Neural progenitor cell (in vitro differentiated cells): Measurements from ENCODE around the gene CLDN6. TPM values are rescaled to one million over a fixed set of nuclear protein-coding genes. Genes with fewer than 3 reads are reported as not detected.

Experiments
- DNase-seq: peaks from one replicate; pipeline ENCODE4 v3.0.0-alpha.2; 2016; ENCODE audit warnings: low spot score
- H2AFZ ChIP-seq: fragments of 200-600 bp; sonication (generic); replicated peaks from 2 replicates; pipeline ENCODE4 v1.6.1; 2016; ENCODE audit warnings: antibody characterized with exemption
- H3F3A ChIP-seq: fragments of 200-600 bp; sonication (generic); 2 replicates; pipeline ENCODE4 v1.6.1; 2016; ENCODE audit warnings: antibody characterized with exemption, low read depth
- H3K27ac ChIP-seq: fragments of 200-600 bp; sonication (generic); 2 replicates; pipeline ENCODE4 v1.5.1; 2016; ENCODE audit warnings: mild to moderate bottlenecking
- H3K27me3 ChIP-seq: fragments of 200-600 bp; sonication (generic); 2 replicates; pipeline ENCODE4 v1.6.1; 2016; ENCODE audit warnings: mild to moderate bottlenecking, moderate library complexity
- H3K36me3 ChIP-seq: fragments of 200-600 bp; sonication (generic); 2 replicates; pipeline ENCODE4 v1.5.1; 2016
- H3K4me1 ChIP-seq: fragments of 200-600 bp; sonication (generic); 2 replicates; pipeline ENCODE4 v1.6.1; 2016; ENCODE audit warnings: mixed run types
- H3K4me2 ChIP-seq: fragments of 200-600 bp; sonication (generic); 2 replicates; pipeline ENCODE4 v1.6.1; 2016
- H3K4me3 ChIP-seq: fragments of 200-600 bp; sonication (generic); 2 replicates; pipeline ENCODE4 v1.5.1; 2016
- H3K79me2 ChIP-seq: fragments of 200-600 bp; sonication (generic); 2 replicates; pipeline ENCODE4 v1.6.1; 2016; ENCODE audit warnings: low read depth
- H3K9ac ChIP-seq: fragments of 200-600 bp; sonication (generic); 2 replicates; pipeline ENCODE4 v1.6.1; 2016
- H3K9me3 ChIP-seq: fragments of 200-600 bp; sonication (generic); 2 replicates; pipeline ENCODE4 v1.5.1; 2016; ENCODE audit warnings: low read depth
- H4K20me1 ChIP-seq: fragments of 200-600 bp; sonication (generic); 2 replicates; pipeline ENCODE4 v1.6.1; 2016; ENCODE audit warnings: low read depth
- H3K27ac Mint-ChIP-seq: 3 replicates; pipeline ENCODE4 v1.8.0; 2021; ENCODE audit warnings: mixed read lengths
- H3K27me3 Mint-ChIP-seq: 2 replicates; pipeline ENCODE4 v1.8.0; 2022; ENCODE audit warnings: low read depth, mild to moderate bottlenecking, inconsistent platforms, moderate library complexity, mixed read lengths; ENCODE audit not compliant: insufficient read depth
- H3K36me3 Mint-ChIP-seq: 3 replicates; pipeline ENCODE4 v1.8.0; 2021; ENCODE audit warnings: mixed read lengths
- H3K4me1 Mint-ChIP-seq: 3 replicates; pipeline ENCODE4 v1.8.0; 2021; ENCODE audit warnings: mixed read lengths
- H3K4me3 Mint-ChIP-seq: 3 replicates; pipeline ENCODE4 v1.8.0; 2021; ENCODE audit warnings: mild to moderate bottlenecking, moderate library complexity, mixed read lengths
- H3K9me3 Mint-ChIP-seq: 3 replicates; pipeline ENCODE4 v1.8.0; 2020; ENCODE audit warnings: mixed read lengths
- EZH2 ChIP-seq: fragments of 200-600 bp; sonication (generic); IDR thresholded peaks from 2 replicates; pipeline ENCODE4 v1.6.1; 2017; ENCODE audit warnings: antibody characterized with exemption, mild to moderate bottlenecking, moderate library complexity
- EZH2phosphoT487 ChIP-seq: fragments of 200-600 bp; sonication (generic); IDR thresholded peaks from 2 replicates; pipeline ENCODE4 v1.6.1; 2017; ENCODE audit warnings: antibody characterized with exemption
- total RNA-seq: library from RNA; depleted of rRNA; stranded (reverse); fragments of >200 nt; gene quantifications from 2 replicates; pipeline ENCODE4 v1.2.3, GENCODE V29; 2015; ENCODE audit warnings: low replicate concordance
- TF ChIP-seq, protein P1 (sequence below): fragments of 200-600 bp; sonication (generic); IDR thresholded peaks from 2 replicates; pipeline ENCODE4 v1.5.1; 2017; ENCODE audit warnings: antibody characterized with exemption, mild to moderate bottlenecking

CLDN6 gene
- total RNA-seq, 1 donor from 2014 or later: 31.6 TPM

DNA sequence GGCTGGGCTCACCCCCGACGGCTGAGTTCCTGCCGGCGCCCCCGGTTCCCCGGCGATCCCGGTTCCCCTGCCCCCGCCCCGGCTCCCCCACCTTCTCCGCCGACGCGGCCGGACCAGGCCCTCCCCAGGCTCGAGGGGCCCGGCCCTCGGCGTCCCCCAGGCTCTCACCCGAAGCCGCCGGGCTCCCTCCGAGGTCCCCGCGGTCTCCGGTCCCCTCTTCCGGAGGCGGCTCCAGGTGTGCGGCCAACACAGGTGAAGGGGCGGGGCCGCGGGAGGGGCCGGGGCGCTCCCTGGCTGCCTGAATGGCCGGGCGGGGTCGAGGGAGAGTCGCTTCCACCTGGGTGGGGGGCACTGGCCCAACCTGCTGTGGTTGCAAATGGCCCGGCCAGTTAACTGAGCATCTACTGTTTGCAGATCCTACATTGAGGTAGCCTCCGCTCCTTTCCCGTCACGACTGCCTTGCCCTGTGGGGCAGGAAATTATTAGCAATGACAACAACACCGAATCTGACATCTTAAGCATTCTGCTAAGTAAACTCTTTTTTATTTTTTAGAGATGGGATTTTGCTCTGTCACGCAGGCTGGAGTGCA, 18.8 kb upstream of the CLDN6 start, which contains the start of gene BICDL2:
TSS of gene BICDL2 (minus strand) at position 219 of the 590 bp plus-strand sequence. CDS start 1,448 bp downstream, outside the sequence.
- Histone ChIP-seq H3K27me3 (peaks cover 96% of the 10 kb centered on the region), H3K9me3 (no peaks in the 10 kb centered on the region), H3K27ac (no peak within 1 kb of the TSS), H3K4me2 (peak within 1 kb of the TSS; percentile 4), H3K9ac (no peak within 1 kb of the TSS), H3F3A (no peaks in the 10 kb centered on the region), H3K4me1 (no peaks in the 10 kb centered on the region), H3K79me2 (no peaks in the 10 kb centered on the region), H2AFZ (no peak within 1 kb of the TSS), H4K20me1 (no peaks in the 10 kb centered on the region), H3K4me3 (no peak within 1 kb of the TSS), H3K36me3 (no peaks in the 10 kb centered on the region)
- Mint-ChIP-seq H3K4me1 (peaks cover 12% of the 10 kb centered on the region), H3K27ac (no peak within 1 kb of the TSS), H3K9me3 (no peaks in the 10 kb centered on the region), H3K4me3 (peak within 1 kb of the TSS; percentile 63), H3K27me3 (peaks cover 66% of the 10 kb centered on the region), H3K36me3 (peaks cover 1% of the 10 kb centered on the region)
- TF ChIP-seq EZH2phosphoT487 (peak; percentile 98), EZH2 (peak; percentile 99)
- TF ChIP-seq, protein P1, sequence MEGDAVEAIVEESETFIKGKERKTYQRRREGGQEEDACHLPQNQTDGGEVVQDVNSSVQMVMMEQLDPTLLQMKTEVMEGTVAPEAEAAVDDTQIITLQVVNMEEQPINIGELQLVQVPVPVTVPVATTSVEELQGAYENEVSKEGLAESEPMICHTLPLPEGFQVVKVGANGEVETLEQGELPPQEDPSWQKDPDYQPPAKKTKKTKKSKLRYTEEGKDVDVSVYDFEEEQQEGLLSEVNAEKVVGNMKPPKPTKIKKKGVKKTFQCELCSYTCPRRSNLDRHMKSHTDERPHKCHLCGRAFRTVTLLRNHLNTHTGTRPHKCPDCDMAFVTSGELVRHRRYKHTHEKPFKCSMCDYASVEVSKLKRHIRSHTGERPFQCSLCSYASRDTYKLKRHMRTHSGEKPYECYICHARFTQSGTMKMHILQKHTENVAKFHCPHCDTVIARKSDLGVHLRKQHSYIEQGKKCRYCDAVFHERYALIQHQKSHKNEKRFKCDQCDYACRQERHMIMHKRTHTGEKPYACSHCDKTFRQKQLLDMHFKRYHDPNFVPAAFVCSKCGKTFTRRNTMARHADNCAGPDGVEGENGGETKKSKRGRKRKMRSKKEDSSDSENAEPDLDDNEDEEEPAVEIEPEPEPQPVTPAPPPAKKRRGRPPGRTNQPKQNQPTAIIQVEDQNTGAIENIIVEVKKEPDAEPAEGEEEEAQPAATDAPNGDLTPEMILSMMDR: no peak
- no peak for DNase-seq

GRCh38 chr16:3035972-3036725, 18.2 kb upstream of the CLDN6 start:
- Histone ChIP-seq H3K4me3 (no peak overlapping the region), H3K9me3 (no peaks in the 10 kb centered on the region), H3K4me2 (peak overlapping the region; percentile 4), H3F3A (peaks cover 4% of the 10 kb centered on the region), H4K20me1 (peaks cover 3% of the 10 kb centered on the region), H3K27me3 (peaks cover 90% of the 10 kb centered on the region), H3K9ac (no peak overlapping the region), H3K36me3 (no peaks in the 10 kb centered on the region), H3K79me2 (no peaks in the 10 kb centered on the region), H3K4me1 (peaks cover 4% of the 10 kb centered on the region), H2AFZ (no peak overlapping the region), H3K27ac (no peak overlapping the region)
- DNase-seq: no peak
- TF ChIP-seq, protein P1: no peak
- TF ChIP-seq EZH2 (no peak), EZH2phosphoT487 (no peak)
- Mint-ChIP-seq H3K36me3 (peaks cover 1% of the 10 kb centered on the region), H3K27ac (no peak overlapping the region), H3K4me3 (peak overlapping the region; percentile 52), H3K9me3 (no peaks in the 10 kb centered on the region), H3K4me1 (peaks cover 12% of the 10 kb centered on the region), H3K27me3 (peaks cover 66% of the 10 kb centered on the region)

DNA sequence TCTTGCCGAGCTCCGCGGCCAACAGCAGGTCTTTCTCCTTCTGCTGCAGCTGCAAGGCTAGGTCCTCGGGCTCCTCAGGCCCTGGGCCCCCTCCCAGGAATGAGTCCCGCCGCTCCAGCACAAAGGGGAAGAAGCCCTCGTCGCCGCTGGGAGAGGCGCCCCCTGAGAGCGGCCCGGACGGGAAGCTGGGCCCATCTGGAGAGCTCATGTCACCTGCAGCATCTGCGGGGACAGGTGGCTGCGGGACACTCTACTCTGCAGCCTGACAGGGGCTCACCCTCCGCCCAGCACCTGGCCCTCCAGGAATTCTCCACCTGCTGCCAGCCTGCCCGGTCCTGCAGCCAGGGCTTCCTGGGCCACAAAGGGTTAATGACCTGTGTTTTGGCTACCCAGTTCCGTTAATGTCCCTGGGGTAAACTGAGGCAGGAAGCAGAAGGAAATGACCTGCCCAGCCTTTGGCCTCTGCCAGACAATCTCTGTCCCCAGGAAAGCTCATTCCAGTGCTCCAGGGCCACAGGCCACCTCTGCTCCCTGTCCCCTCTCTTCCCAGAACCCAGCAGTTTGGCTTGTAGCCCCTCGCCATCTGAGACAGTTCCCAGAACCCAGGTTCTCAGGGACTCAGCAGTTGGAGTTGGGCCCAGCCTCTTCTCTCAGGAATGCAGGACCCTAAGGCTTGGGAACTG, 17.4 kb upstream of the CLDN6 start:
- Mint-ChIP-seq H3K27ac (no peak overlapping the region), H3K27me3 (peaks cover 66% of the 10 kb centered on the region), H3K4me3 (peak overlapping the region; percentile 52), H3K4me1 (peaks cover 14% of the 10 kb centered on the region), H3K36me3 (peaks cover 1% of the 10 kb centered on the region), H3K9me3 (no peaks in the 10 kb centered on the region)
- H3K79me2 ChIP-seq: no peaks in the 10 kb centered on the region
- H3K27me3 ChIP-seq: peaks cover 84% of the 10 kb centered on the region
- no peak overlapping the region for H3K4me3 ChIP-seq
- H4K20me1 ChIP-seq: peaks cover 6% of the 10 kb centered on the region
- no peak for DNase-seq
- no peaks in the 10 kb centered on the region for H3K9me3 ChIP-seq
- peaks cover 5% of the 10 kb centered on the region for H3K4me1 ChIP-seq
- H2AFZ ChIP-seq: no peak overlapping the region
- no peak overlapping the region for H3K9ac ChIP-seq
- H3K36me3 ChIP-seq: no peaks in the 10 kb centered on the region
- no peak overlapping the region for H3K27ac ChIP-seq
- peaks cover 4% of the 10 kb centered on the region for H3F3A ChIP-seq
- TF ChIP-seq EZH2phosphoT487: no peak
- H3K4me2 ChIP-seq: no peak overlapping the region
